Effector memory CD4-positive, alpha-beta T cell (primary cell): ENCODE data around the gene RNU5B-1.

ENCODE experiments used
- DNase-seq, 3 donors: peaks; one replicate each; pipeline ENCODE4 v3.0.0-alpha.2; 2020
- H3K27ac ChIP-seq: 2 replicates; pipeline ENCODE4 v1.7.0; 2013; ENCODE audit warnings: mild to moderate bottlenecking, low read length, moderate library complexity; ENCODE audit not compliant: insufficient read depth, poor library complexity, severe bottlenecking
- H3K27me3 ChIP-seq: replicated peaks from 2 replicates; pipeline ENCODE4 v1.7.0; 2013; ENCODE audit warnings: mild to moderate bottlenecking, low read length; ENCODE audit not compliant: insufficient read depth, control insufficient read depth, poor library complexity, severe bottlenecking
- H3K36me3 ChIP-seq: 2 replicates; pipeline ENCODE4 v1.7.0; 2013; ENCODE audit warnings: mild to moderate bottlenecking, low read length, moderate library complexity; ENCODE audit not compliant: control insufficient read depth, insufficient read depth
- H3K4me1 ChIP-seq: 2 replicates; pipeline ENCODE4 v1.7.0; 2013; ENCODE audit warnings: low read length, mild to moderate bottlenecking; ENCODE audit not compliant: control insufficient read depth, insufficient read depth, poor library complexity, severe bottlenecking
- H3K4me3 ChIP-seq: 2 replicates; pipeline ENCODE4 v1.7.0; 2013; ENCODE audit warnings: low read length, low read depth, mild to moderate bottlenecking; ENCODE audit not compliant: insufficient read depth, poor library complexity, severe bottlenecking
- H3K9me3 ChIP-seq: 2 replicates; pipeline ENCODE4 v1.7.0; 2013; ENCODE audit warnings: mild to moderate bottlenecking, low read length, moderate library complexity; ENCODE audit not compliant: control insufficient read depth

RNU5B-1 gene

DNA sequence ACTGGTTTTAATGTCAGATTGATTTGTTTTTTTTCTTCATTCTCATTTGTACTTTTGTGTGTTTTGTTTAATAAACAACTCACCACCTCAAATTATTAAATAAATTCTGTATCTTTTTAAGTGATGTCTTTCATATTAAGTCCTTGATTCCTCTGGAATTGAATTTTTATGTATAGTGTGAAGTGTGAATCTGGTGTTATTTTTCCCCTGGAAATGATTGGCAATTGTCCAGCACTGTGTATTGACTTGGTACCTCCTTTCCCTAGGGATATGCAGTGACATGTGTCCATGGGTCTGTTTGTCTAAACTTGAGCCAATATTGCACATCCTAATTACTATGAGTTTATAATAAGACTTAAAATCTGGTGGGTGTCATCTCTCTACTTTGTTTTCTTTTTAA, 2.1 kb downstream of the RNU5B-1 start:
- Histone ChIP-seq H3K9me3 (no peaks in the 10 kb centered on the region), H3K36me3 (no peaks in the 10 kb centered on the region), H3K4me1 (peaks cover 4% of the 10 kb centered on the region), H3K27ac (no peak overlapping the region), H3K27me3 (no peaks in the 10 kb centered on the region), H3K4me3 (no peak overlapping the region)
- no peak for DNase-seq

DNA sequence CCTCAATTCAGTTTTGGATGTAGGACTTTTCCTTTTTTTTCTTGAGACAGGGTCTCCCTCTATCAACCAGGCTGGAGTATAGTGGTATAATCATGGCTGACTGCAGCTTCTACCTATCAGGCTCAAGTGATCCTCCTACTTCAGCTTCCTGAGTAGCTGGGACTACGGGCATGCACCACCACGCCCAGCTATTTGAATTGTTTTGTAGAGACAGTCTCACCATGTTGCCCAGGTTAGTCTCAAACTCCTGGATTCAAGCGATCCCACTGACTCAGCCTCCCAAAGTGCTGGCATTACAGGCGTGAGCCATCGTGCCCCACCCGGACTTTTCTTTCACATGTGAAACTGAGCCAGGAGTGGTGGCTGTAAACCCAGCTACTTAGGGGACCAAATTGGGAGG, 3.5 kb downstream of the RNU5B-1 start:
- Histone ChIP-seq H3K9me3 (no peaks in the 10 kb centered on the region), H3K27ac (no peak overlapping the region), H3K4me3 (no peak overlapping the region), H3K36me3 (no peaks in the 10 kb centered on the region), H3K27me3 (no peaks in the 10 kb centered on the region), H3K4me1 (peaks cover 4% of the 10 kb centered on the region)
- DNase-seq: no peak

DNA sequence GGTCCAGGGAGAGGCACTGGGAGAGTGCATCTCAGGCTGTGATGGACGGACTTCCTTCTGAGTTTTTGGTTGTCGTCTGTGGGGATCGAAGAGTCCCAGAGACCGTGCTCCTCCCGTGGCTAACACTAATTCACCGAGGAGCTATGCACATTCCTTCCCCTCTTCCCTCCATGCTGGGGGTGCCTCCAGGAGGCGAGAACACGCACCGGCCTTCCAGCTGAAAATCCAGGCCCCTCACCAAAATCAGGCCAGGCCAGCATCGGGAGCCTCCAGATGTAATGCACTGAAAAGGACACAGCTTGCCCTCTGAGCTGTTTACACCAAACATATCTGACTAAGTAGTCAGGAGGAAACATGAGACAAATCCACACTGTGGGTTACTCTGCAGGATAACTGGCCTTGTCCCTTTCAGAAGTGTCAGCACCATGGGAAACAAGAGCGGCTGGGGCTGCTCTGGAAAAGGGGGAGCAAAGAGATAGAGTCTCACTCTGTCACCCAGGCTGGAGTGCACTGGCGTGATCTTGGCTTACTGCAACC, 5.5 kb downstream of the RNU5B-1 start:
- Histone ChIP-seq H3K36me3 (no peaks in the 10 kb centered on the region), H3K27me3 (no peaks in the 10 kb centered on the region), H3K4me1 (no peaks in the 10 kb centered on the region), H3K4me3 (no peak overlapping the region), H3K9me3 (no peaks in the 10 kb centered on the region), H3K27ac (no peak overlapping the region)
- no peak for DNase-seq

DNA sequence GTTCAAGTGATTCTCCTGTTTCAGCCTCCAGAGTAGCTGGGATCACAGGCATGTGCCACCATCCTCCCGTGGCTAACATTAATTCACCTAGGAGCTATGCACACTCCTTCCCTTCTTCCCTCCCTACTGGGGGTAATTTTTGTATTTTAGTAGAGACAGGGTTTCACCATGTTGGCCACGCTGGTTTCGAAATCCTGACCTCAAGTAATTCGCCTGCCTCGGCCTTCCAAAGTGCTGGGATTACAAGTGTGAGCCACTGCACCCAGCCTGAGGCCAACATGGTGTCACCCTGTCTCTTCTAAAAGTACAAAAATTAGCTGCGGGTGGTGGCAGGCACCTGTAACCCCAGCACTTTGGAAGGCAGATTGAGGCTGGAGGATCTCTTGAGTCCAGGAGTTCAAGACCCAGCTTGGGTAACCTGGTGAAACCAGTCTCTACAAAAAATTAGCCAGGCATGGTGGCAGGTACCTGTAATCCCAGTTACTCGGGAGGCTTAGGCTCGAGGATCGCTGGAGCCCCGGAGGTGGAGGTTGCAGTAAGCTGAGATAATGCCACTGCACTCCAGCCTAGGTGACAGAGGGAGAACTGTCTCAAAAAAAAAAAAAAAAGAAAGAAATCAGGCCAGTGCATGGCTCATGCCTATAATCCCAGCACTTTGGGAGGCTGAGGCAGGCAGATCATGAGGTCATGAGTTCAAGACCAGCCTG, 6.1 kb downstream of the RNU5B-1 start:
- H3K27me3 ChIP-seq: no peaks in the 10 kb centered on the region
- no peak overlapping the region for H3K27ac ChIP-seq
- H3K4me1 ChIP-seq: no peaks in the 10 kb centered on the region
- no peaks in the 10 kb centered on the region for H3K9me3 ChIP-seq
- no peaks in the 10 kb centered on the region for H3K36me3 ChIP-seq
- no peak for DNase-seq
- H3K4me3 ChIP-seq: no peak overlapping the region

DNA sequence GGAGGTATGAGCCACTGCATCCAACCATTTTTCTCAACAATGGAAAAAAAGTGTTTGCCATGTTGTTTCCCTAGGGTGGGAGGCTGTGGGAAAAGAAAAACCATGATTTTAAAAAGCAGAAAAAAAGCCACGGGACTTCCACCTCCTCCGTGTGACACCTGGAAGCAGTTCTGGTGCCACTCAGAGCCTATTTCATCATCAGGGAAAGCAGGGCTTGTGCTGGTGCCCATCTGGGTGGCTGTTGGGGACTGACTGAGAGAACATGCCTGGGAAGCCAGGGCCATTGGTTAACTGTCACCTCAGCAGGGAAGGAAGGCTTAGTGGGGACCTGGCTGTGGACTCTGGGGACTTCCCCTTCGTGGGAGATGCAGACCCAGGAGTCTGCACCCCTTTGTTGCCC, 7.3 kb downstream of the RNU5B-1 start:
- Histone ChIP-seq H3K27ac (no peak overlapping the region), H3K9me3 (no peaks in the 10 kb centered on the region), H3K27me3 (no peaks in the 10 kb centered on the region), H3K36me3 (no peaks in the 10 kb centered on the region), H3K4me1 (no peaks in the 10 kb centered on the region), H3K4me3 (no peak overlapping the region)
- DNase-seq: no peak

DNA sequence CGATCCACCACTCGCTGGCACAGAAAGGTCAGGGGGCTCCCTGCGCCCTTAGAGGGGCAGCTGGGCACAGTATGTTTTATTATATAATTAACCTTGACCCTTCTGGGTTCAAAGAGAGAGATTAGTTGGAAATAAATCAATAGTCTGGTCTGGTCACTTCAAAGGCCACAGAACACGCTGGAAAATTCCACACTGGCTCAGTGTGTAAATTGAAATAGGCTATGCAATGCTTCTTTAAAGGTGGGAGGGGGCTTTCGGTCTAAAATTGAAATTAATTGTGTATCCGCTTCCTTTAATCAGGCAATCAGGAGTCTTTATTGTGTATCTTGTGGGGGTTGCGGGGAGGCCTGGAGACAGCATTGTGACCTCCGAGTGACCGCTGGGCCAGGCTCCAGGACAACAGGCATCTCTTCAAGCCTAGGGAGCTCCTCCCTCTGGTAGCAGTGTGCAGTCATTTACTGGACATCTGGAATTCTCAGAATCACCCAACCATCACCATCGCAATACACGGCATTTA, 8.0 kb downstream of the RNU5B-1 start:
- DNase-seq: no peak
- no peaks in the 10 kb centered on the region for H3K27me3 ChIP-seq
- no peak overlapping the region for H3K4me3 ChIP-seq

DNA sequence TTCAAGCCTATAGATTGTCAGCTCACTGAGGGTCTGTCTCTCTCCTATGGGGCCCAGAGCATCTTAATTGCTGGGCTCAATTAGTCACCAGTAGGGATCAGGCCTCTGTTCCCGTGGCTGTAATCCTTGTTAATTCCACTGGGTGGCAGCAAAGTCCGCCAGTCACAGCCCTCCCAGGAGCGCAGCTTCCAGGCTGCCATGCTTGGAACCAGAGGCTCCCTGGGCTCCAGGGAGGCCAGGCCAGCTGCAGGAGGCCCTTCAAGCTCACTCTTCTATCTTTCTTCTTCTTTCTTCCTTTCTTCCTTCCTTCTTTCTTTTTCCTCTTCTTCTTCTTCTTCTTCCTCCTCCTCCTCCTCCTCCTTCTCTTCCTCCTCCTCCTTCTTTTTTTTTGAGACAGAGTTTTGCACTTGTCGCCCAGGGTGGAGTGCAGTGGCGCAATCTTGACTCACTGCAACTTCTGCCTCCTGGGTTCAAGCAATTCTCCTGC, 14.4 kb downstream of the RNU5B-1 start:
- DNase-seq: peak; percentile 51 to 65 (median 55)
- Histone ChIP-seq H3K27me3 (no peaks in the 10 kb centered on the region), H3K9me3 (no peaks in the 10 kb centered on the region), H3K4me1 (no peaks in the 10 kb centered on the region), H3K27ac (no peak overlapping the region), H3K36me3 (no peaks in the 10 kb centered on the region), H3K4me3 (no peak overlapping the region)

More for the DNA sequence above, 8.0 kb downstream of the RNU5B-1 start:
- no peaks in the 10 kb centered on the region for H3K4me1 ChIP-seq
- H3K9me3 ChIP-seq: no peaks in the 10 kb centered on the region
- H3K27ac ChIP-seq: no peak overlapping the region
- no peaks in the 10 kb centered on the region for H3K36me3 ChIP-seq

- Histone ChIP-seq H3K4me3 (no peak overlapping the region), H3K27ac (no peak overlapping the region), H3K9me3 (no peaks in the 10 kb centered on the region), H3K4me1 (no peaks in the 10 kb centered on the region), H3K36me3 (no peaks in the 10 kb centered on the region), H3K27me3 (no peaks in the 10 kb centered on the region)
- DNase-seq: no peak
Measured at GRCh38 chr15:65323071-65323511, 18.6 kb downstream of the RNU5B-1 start.

DNA sequence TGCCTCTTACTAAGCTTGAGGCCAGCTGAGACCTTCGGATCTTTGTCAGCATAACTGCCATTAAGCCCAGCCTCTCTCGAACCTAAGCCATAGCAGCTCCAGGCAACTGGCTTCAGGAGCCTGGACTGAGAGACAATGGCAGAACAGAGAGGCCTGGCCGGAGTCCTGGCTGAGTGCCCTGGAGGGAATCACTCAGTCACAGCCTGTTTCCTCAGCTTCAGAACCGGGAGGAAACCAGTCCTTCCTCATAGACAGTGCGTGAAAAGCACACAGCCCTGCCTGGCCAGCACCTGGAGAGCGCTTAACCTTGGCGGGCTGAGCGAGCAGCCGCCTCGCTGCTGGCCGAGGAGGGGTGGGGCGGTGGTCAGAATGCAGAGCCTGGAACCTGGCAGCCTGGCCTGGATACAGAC, 21.6 kb downstream of the RNU5B-1 start:
- Histone ChIP-seq H3K4me1 (no peaks in the 10 kb centered on the region), H3K36me3 (no peaks in the 10 kb centered on the region), H3K27me3 (no peaks in the 10 kb centered on the region), H3K27ac (no peak overlapping the region), H3K9me3 (no peaks in the 10 kb centered on the region), H3K4me3 (no peak overlapping the region)
- DNase-seq: no peak

- Histone ChIP-seq H3K27ac (no peak overlapping the region), H3K4me3 (no peak overlapping the region), H3K9me3 (no peaks in the 10 kb centered on the region), H3K36me3 (no peaks in the 10 kb centered on the region), H3K27me3 (no peaks in the 10 kb centered on the region), H3K4me1 (no peaks in the 10 kb centered on the region)
- no peak for DNase-seq
Measured at GRCh38 chr15:65326818-65327217, 22.3 kb downstream of the RNU5B-1 start.
